HEK293T (cell line): ENCODE results near the gene ZFP57.

ENCODE experiments used
- ELF4 ChIP-seq: fragments of 450-650 bp; IDR thresholded peaks from 2 replicates; pipeline ENCODE4 v1.6.1; 2017; ENCODE audit warnings: antibody characterized with exemption
- FOXM1 ChIP-seq: fragments of 450-650 bp; IDR thresholded peaks from 2 replicates; pipeline ENCODE4 v1.6.1; 2017; ENCODE audit warnings: mild to moderate bottlenecking, borderline replicate concordance
- LEF1 ChIP-seq: fragments of 450-650 bp; IDR thresholded peaks from 2 replicates; pipeline ENCODE4 v1.6.1; 2017; ENCODE audit warnings: mild to moderate bottlenecking, borderline replicate concordance
- NFRKB ChIP-seq: fragments of 450-650 bp; IDR thresholded peaks from 2 replicates; pipeline ENCODE4 v1.6.1; 2016; ENCODE audit warnings: mild to moderate bottlenecking, moderate library complexity
- SUZ12 ChIP-seq: fragments of 450-650 bp; IDR thresholded peaks from 2 replicates; pipeline ENCODE4 v1.6.1; 2016; ENCODE audit warnings: mild to moderate bottlenecking
- TARDBP ChIP-seq: fragments of 450-650 bp; IDR thresholded peaks from 2 replicates; pipeline ENCODE4 v1.6.1; 2016

GRCh38 chr6:29671026-29671425 is 9.9 kb downstream of the ZFP57 start:
- no peak for TF ChIP-seq SUZ12
- TF ChIP-seq ELF4, result no peak
- no peak for TF ChIP-seq TARDBP
- no peak for TF ChIP-seq FOXM1
- no peak for TF ChIP-seq NFRKB
- no peak for TF ChIP-seq LEF1
